Activated CD4-positive, alpha-beta memory T cell treated with anti-CD3 and anti-CD28 coated beads, Interleukin-2, amount 10 ng/mL, durations not matched to agents 7 days and 5 days (primary cell): ENCODE measurements around the gene DNAJC4. TPM values are rescaled to one million over a fixed set of nuclear protein-coding genes. Genes with fewer than 3 reads are reported as not detected.
A peak's percentile ranks its signal among the peaks of the same experiment; 100 is the strongest.

Source experiments
- CTCF ChIA-PET: fragments of 350-600 bp; sonication (Branson Sonifier 250); formaldehyde crosslinking; loops from one replicate; lab custom pipeline; 2021; ENCODE audit warnings: antibody characterized with exemption, inconsistent platforms; lab: Charles Lee
- POLR2A ChIA-PET: fragments of 350-600 bp; sonication (Branson Sonifier 250); formaldehyde crosslinking; loops from one replicate; lab custom pipeline; 2021; ENCODE audit warnings: antibody characterized with exemption; lab: Charles Lee
- DNase-seq: peaks from one replicate; pipeline ENCODE4 v3.0.0-alpha.2; 2020
- H3K27ac Mint-ChIP-seq: one replicate; pipeline ENCODE4 v1.8.0; 2021; ENCODE audit warnings: mild to moderate bottlenecking, mixed read lengths
- H3K27me3 Mint-ChIP-seq: one replicate; pipeline ENCODE4 v1.8.0; 2021; ENCODE audit warnings: mixed read lengths
- H3K36me3 Mint-ChIP-seq: one replicate; pipeline ENCODE4 v1.8.0; 2021; ENCODE audit warnings: low read depth, mixed read lengths
- H3K4me1 Mint-ChIP-seq: one replicate; pipeline ENCODE4 v1.8.0; 2021; ENCODE audit warnings: mixed read lengths
- H3K4me3 Mint-ChIP-seq: one replicate; pipeline ENCODE4 v1.8.0; 2021; ENCODE audit warnings: mild to moderate bottlenecking, mixed read lengths
- H3K9me3 Mint-ChIP-seq: one replicate; pipeline ENCODE4 v1.8.0; 2021; ENCODE audit warnings: mixed read lengths
- total RNA-seq, 2 experiments: library from RNA; stranded (reverse); gene quantifications; one replicate each; pipeline ENCODE4 v1.2.3, GENCODE V29; 2021

DNAJC4 gene
- total RNA-seq, 2 experiments from 2014 or later: 40.8 to 42.0 TPM

- Mint-ChIP-seq H3K4me3 (peak within 1 kb of the TSS; percentile 86), H3K4me1 (peaks cover 53% of the 10 kb centered on the region), H3K27ac (peak within 1 kb of the TSS; percentile 85), H3K9me3 (no peaks in the 10 kb centered on the region), H3K27me3 (peaks cover 3% of the 10 kb centered on the region), H3K36me3 (peaks cover 13% of the 10 kb centered on the region)
- CTCF ChIA-PET: interaction anchor here (1.0 to 2.8 kb wide), 5 partner anchors 8 to 56 kb away, joined by 3 to 14 read pairs (median 9); no protein-coding TSS in a partner anchor
- peak; percentile 84 for DNase-seq
- POLR2A ChIA-PET: interaction anchor here (0.9 to 11.2 kb wide), 9 partner anchors 21 to 1391 kb away, joined by 3 to 131 read pairs (median 17); partner anchors contain the start of genes BAD, ESRRA, FERMT3 and NUDT22
Measured at GRCh38 chr11:64246871-64247728, 16.8 kb downstream of the DNAJC4 start, which contains the start of gene PPP1R14B. PPP1R14B (minus strand) TSS chr11:64246943; CDS start chr11:64246673, 270 bp downstream.

- Mint-ChIP-seq H3K36me3 (peaks cover 13% of the 10 kb centered on the region), H3K9me3 (no peaks in the 10 kb centered on the region), H3K4me3 (peak overlapping the region; percentile 62), H3K27ac (no peak overlapping the region), H3K4me1 (peaks cover 48% of the 10 kb centered on the region), H3K27me3 (peaks cover 3% of the 10 kb centered on the region)
- DNase-seq: no peak
- ChIA-PET CTCF (interaction anchor here (1.5 to 4.7 kb wide), 2 partner anchors 21 to 42 kb away, joined by 4 to 34 read pairs; partner anchors contain the start of gene FERMT3), POLR2A (interaction anchor here (0.7 to 11.2 kb wide), 7 partner anchors 10 to 70 kb away, joined by 3 to 131 read pairs (median 19); partner anchors contain the start of genes ESRRA, FERMT3, NUDT22 and PRDX5)
Measured at GRCh38 chr11:64247729-64248531, 17.6 kb downstream of the DNAJC4 start.

GRCh38 chr11:64248578-64248977 lies 18.2 kb downstream of the DNAJC4 start:
- Mint-ChIP-seq H3K4me3 (no peak overlapping the region), H3K27ac (no peak overlapping the region), H3K4me1 (peaks cover 45% of the 10 kb centered on the region), H3K27me3 (peaks cover 3% of the 10 kb centered on the region), H3K9me3 (no peaks in the 10 kb centered on the region), H3K36me3 (peaks cover 8% of the 10 kb centered on the region)
- CTCF ChIA-PET: interaction anchor here (2.5 to 4.7 kb wide), 2 partner anchors 43 to 53 kb away, joined by 16 to 34 read pairs; partner anchors contain the start of gene FERMT3
- POLR2A ChIA-PET: interaction anchor here (0.7 to 11.2 kb wide), 3 partner anchors 10 to 43 kb away, joined by 3 to 131 read pairs (median 107); partner anchors contain the start of gene FERMT3
- no peak for DNase-seq

GRCh38 chr11:64249038-64249437 lies 18.7 kb downstream of the DNAJC4 start:
- ChIA-PET CTCF (interaction anchor here (2.0 to 4.7 kb wide), 4 partner anchors 8 to 52 kb away, joined by 16 to 34 read pairs (median 24); partner anchors contain the start of genes FERMT3 and FKBP2), POLR2A (interaction anchor here (0.7 to 11.2 kb wide), 4 partner anchors 8 to 43 kb away, joined by 3 to 131 read pairs (median 58); partner anchors contain the start of genes FERMT3 and FKBP2)
- H3K36me3 Mint-ChIP-seq: peaks cover 3% of the 10 kb centered on the region
- no peak overlapping the region for H3K4me3 Mint-ChIP-seq
- no peak overlapping the region for H3K27ac Mint-ChIP-seq
- no peaks in the 10 kb centered on the region for H3K9me3 Mint-ChIP-seq
- no peak for DNase-seq
- H3K4me1 Mint-ChIP-seq: peaks cover 45% of the 10 kb centered on the region
- peaks cover 3% of the 10 kb centered on the region for H3K27me3 Mint-ChIP-seq

DNA sequence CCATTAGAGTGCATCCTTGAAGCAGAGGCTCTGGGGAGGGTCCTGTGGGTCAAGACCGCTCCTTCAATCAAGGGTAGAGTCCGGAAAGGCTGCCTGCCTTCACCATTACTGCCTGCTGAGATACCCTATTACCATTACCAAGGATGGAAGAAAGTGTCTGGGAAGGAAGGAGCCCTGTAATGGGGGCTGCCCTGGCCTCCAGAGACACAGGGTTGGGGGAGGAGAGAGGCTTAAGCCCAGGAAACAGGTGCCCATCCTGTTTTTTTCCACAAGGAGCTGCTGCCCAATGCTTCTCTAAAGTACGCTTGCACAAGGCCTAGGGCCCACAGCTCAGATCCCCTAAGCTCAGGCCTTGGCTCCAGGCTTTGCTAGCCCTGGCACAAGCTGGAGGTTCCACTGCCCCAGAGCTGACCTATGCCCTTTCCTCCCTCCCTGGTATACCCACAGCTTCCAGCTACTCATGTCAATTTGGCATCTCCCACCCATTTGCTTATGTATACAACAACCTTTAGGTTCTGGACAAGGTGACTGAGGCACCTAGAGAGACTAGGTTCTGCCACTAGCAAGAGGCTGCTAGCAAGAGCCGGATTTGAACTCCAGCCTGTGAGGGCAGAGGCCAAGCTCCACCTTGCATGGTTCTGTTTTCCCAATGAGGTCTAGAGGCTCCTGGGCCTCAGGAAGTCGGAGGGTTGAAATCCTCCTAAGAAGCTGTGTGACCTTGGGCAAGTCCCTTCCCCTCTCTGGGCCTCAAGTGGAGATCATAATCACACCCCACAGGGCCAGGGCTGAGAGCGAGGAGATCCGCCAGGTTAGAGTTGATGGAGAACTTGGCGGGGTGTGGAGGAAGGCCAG lies 19.4 kb downstream of the DNAJC4 start:
- H3K4me3 Mint-ChIP-seq: peak overlapping the region; percentile 20
- ChIA-PET POLR2A (interaction anchor here (0.6 to 11.2 kb wide), 9 partner anchors 8 to 1713 kb away, joined by 3 to 131 read pairs (median 10); partner anchors contain the start of genes FERMT3, FKBP2, PRDX5 and STIP1), CTCF (interaction anchor here (1.1 to 4.7 kb wide), 12 partner anchors 8 to 82 kb away, joined by 3 to 34 read pairs (median 8); partner anchors contain the start of genes ESRRA, FERMT3, FKBP2 and GPR137)
- H3K9me3 Mint-ChIP-seq: no peaks in the 10 kb centered on the region
- peaks cover 3% of the 10 kb centered on the region for H3K27me3 Mint-ChIP-seq
- peaks cover 41% of the 10 kb centered on the region for H3K4me1 Mint-ChIP-seq
- H3K36me3 Mint-ChIP-seq: no peaks in the 10 kb centered on the region
- no peak overlapping the region for H3K27ac Mint-ChIP-seq
- DNase-seq: no peak

DNA sequence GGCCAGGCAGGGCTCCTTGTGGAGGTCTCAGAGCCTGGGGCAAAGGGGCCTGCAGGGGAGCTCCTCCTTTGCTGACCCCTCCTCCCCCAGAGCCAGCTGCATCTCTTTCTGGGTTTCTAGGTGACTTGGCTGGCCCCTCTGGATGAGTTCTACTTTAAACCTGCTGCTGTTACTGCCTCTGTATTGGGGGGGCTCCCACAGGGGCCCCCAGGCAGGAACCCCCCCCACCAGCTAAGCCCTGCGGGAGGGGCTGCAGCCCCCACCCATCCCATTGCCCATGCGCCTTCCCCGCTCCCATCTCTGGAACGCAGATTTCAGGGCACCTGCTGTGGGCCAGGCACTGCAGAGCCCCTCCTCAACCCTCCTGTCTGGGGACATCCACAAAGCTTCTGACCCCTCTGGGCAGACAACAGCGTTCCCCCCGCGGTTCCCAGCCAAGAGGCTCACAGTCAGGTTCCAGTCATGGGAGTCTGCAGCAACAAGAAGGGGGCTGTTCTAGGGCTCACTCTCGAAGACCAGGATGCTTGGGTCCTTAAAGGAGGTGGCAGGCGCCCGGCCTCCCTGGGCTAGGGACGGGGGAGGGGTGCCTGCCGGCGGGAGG lies 20.2 kb downstream of the DNAJC4 start:
- no peak overlapping the region for H3K27ac Mint-ChIP-seq
- H3K4me3 Mint-ChIP-seq: peak overlapping the region; percentile 77
- ChIA-PET CTCF (interaction anchor here (0.6 to 4.7 kb wide), 14 partner anchors 9 to 1845 kb away, joined by 3 to 34 read pairs (median 6); partner anchors contain the start of genes ESRRA, FERMT3, FKBP2 and GPR137), POLR2A (interaction anchor here (0.9 to 11.2 kb wide), 11 partner anchors 9 to 495 kb away, joined by 3 to 131 read pairs (median 8); partner anchors contain the start of genes BAD, FERMT3, FKBP2 and PRDX5)
- DNase-seq: no peak
- no peaks in the 10 kb centered on the region for H3K9me3 Mint-ChIP-seq
- no peaks in the 10 kb centered on the region for H3K36me3 Mint-ChIP-seq
- peaks cover 36% of the 10 kb centered on the region for H3K4me1 Mint-ChIP-seq
- H3K27me3 Mint-ChIP-seq: peaks cover 3% of the 10 kb centered on the region

DNA sequence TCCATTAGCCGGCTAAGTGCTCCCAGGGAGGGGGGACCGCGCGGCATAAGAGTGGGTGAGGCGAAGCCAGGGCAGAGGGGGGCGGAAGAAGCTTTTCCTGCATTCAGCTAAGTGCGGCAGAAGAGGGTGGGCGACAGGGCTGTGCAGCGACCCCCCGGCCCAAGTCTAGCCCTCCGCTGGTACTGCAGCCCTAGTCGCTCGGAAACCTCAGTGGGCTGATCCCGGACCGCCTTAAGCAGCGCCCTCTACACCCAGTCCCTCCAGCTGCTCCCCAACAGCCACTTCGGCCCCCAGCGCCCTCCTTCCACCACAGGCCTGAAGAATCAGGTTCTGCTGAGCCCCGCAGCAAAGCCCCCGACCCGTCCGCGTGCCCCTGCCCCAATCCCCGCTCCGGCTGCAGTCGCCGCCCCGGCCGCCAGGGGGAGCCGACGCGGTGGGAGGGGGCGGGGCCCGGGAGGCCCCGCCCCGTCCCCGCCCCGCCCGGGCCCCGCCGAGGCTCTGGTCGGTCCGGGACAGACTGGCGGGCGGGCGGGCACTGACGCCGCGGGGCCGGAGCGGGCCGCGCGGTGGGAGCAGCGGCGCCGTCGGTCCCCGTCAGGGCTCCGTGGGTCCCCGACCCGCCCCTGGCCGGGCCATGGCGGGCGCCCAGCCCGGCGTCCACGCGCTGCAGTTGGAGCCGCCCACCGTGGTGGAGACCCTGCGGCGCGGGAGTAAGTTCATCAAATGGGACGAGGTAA lies 20.8 kb downstream of the DNAJC4 start, which contains the start of gene PLCB3:
TSS of gene PLCB3 (plus strand) at position 515 of the 737 bp plus-strand sequence. CDS start at position 635, 120 bp downstream.
- Mint-ChIP-seq H3K9me3 (no peaks in the 10 kb centered on the region), H3K4me1 (peaks cover 33% of the 10 kb centered on the region), H3K27ac (peak within 1 kb of the TSS; percentile 19), H3K36me3 (no peaks in the 10 kb centered on the region), H3K4me3 (peak within 1 kb of the TSS; percentile 83), H3K27me3 (peaks cover 3% of the 10 kb centered on the region)
- CTCF ChIA-PET: interaction anchor here (0.6 to 4.7 kb wide), 16 partner anchors 10 to 1845 kb away, joined by 3 to 34 read pairs (median 6); partner anchors contain the start of genes ESRRA, FERMT3, FKBP2 and NUDT22
- peak; percentile 73 for DNase-seq
- POLR2A ChIA-PET: interaction anchor here (1.5 to 11.2 kb wide), 8 partner anchors 11 to 66 kb away, joined by 3 to 131 read pairs (median 10); partner anchors contain the start of genes BAD, FERMT3 and STIP1

DNA sequence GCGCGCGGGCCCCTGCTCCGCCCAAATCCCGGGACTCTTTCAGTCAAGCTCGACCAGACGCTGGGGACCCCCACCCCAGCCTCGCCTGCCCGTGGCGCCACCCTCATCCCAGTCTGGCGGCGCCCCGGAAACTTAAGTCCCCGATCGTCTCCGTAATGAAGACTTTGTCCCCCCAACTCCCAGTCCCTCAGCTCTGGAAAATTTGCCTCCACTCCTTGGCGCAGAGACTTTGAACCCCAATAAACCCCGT lies 21.3 kb downstream of the DNAJC4 start:
- peak overlapping the region; percentile 19 for H3K27ac Mint-ChIP-seq
- no peaks in the 10 kb centered on the region for H3K9me3 Mint-ChIP-seq
- ChIA-PET CTCF (interaction anchor here (0.7 to 4.7 kb wide), 9 partner anchors 10 to 65 kb away, joined by 3 to 34 read pairs (median 6); partner anchors contain the start of genes FERMT3, FKBP2, NUDT22 and TRPT1), POLR2A (interaction anchor here (1.0 to 11.2 kb wide), 9 partner anchors 10 to 66 kb away, joined by 3 to 131 read pairs (median 8); partner anchors contain the start of genes BAD, FERMT3 and STIP1)
- peaks cover 3% of the 10 kb centered on the region for H3K27me3 Mint-ChIP-seq
- DNase-seq: no peak
- peaks cover 33% of the 10 kb centered on the region for H3K4me1 Mint-ChIP-seq
- peaks cover 2% of the 10 kb centered on the region for H3K36me3 Mint-ChIP-seq
- H3K4me3 Mint-ChIP-seq: peak overlapping the region; percentile 83

DNA sequence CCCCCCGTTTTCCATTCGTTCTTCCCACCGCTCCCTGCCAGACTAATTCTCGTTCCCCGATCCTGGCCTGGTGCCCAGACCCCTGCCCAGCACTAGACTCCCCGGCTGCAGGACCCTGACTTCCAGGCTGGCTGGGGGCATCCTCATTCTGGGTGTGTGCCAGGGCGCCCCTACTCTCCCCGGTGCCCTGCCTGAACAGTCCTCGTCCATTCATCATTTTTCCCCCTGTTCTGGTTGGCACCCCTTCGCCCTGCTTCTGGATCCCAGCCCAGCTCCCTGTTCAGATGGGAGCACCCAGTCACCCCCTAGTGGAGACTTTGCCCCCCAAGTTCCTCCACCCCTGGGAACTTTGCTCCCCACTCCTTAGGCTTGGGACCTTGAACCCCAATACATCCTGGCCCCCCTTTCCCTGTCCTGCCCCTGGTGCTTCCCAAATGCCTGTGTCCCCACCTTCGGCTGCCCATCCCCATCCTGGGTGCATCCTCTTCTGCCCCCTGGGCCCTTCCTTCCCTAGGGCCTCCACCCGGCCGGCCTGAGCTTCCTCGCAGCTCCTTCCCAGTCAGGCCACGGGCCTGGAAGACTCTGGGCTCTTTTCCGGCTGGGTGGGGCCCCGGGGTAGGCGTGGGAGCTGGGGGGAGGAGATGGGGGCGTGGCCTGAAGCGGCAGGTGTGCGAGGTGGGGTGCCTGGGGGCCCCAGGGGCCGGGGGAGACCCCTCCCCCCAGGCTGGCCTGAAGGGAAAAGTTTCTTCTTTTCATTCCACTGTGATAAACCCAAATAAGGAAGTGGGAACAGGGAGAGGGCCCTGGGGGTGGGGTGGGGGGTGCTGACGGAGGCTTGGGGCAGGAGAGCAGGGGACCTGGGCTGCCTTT lies 21.9 kb downstream of the DNAJC4 start:
- ChIA-PET CTCF (interaction anchor here (0.7 to 4.7 kb wide), 8 partner anchors 11 to 65 kb away, joined by 3 to 34 read pairs (median 6); partner anchors contain the start of genes FERMT3, FKBP2, NUDT22 and TRPT1), POLR2A (interaction anchor here (1.0 to 11.2 kb wide), 9 partner anchors 9 to 67 kb away, joined by 3 to 131 read pairs (median 8); partner anchors contain the start of genes BAD, FERMT3 and STIP1)
- Mint-ChIP-seq H3K9me3 (no peaks in the 10 kb centered on the region), H3K4me1 (peaks cover 29% of the 10 kb centered on the region), H3K27me3 (peaks cover 3% of the 10 kb centered on the region), H3K27ac (peak overlapping the region; percentile 19), H3K36me3 (peaks cover 2% of the 10 kb centered on the region), H3K4me3 (peak overlapping the region; percentile 83)
- no peak for DNase-seq
